Neutrophil (primary cell): ENCODE data around the gene MAML1.

Experiments
- H3K27ac ChIP-seq: fragments of 200-600 bp; sonication (generic); 2 replicates; pipeline ENCODE4 v1.5.1; 2016; ENCODE audit warnings: mild to moderate bottlenecking, moderate library complexity
- H3K27me3 ChIP-seq: fragments of 200-600 bp; sonication (generic); 2 replicates; pipeline ENCODE4 v1.6.0; 2016; ENCODE audit warnings: mild to moderate bottlenecking
- H3K36me3 ChIP-seq: fragments of 200-600 bp; sonication (generic); 2 replicates; pipeline ENCODE4 v1.5.1; 2017
- H3K4me1 ChIP-seq, 2 experiments: fragments of 200-600 bp in 1 of 2; sonication (generic) in 1 of 2; 1 replicate in 1 of 2; 2 replicates in 1 of 2; pipeline versions ENCODE4 v1.5.1 to v1.6.1; 2013 to 2016; ENCODE audit warnings: low read depth in 1 of 2, low read length in 1 of 2, mild to moderate bottlenecking in 1 of 2, moderate library complexity in 1 of 2; ENCODE audit not compliant: control insufficient read depth in 1 of 2, insufficient read depth in 1 of 2
- H3K4me3 ChIP-seq, 2 experiments: fragments of 200-600 bp in 1 of 2; sonication (generic) in 1 of 2; 1 replicate in 1 of 2; 2 replicates in 1 of 2; pipeline ENCODE4 v1.5.1; 2013 to 2016; ENCODE audit warnings: low read depth in 1 of 2, low read length in 1 of 2, mild to moderate bottlenecking in 1 of 2, moderate library complexity in 1 of 2
- H3K9me3 ChIP-seq: fragments of 200-600 bp; sonication (generic); 2 replicates; pipeline ENCODE4 v1.5.1; 2016
- TF ChIP-seq, protein P1 (sequence below): fragments of 200-600 bp; sonication (generic); IDR thresholded peaks from 2 replicates; pipeline ENCODE4 v1.5.1; 2016; ENCODE audit warnings: antibody characterized with exemption

MAML1 gene

GRCh38 chr5:179802207-179802883 is 69.7 kb downstream of the MAML1 start:
- Histone ChIP-seq H3K9me3 (no peaks in the 10 kb centered on the region), H3K36me3 (peaks cover 39% of the 10 kb centered on the region), H3K27me3 (no peaks in the 10 kb centered on the region), H3K4me1 (peaks cover 40 to 49% of the 10 kb centered on the region in 2 experiments), H3K4me3 (no peak overlapping the region), H3K27ac (peak overlapping the region; percentile 90)
- TF ChIP-seq, protein P1, sequence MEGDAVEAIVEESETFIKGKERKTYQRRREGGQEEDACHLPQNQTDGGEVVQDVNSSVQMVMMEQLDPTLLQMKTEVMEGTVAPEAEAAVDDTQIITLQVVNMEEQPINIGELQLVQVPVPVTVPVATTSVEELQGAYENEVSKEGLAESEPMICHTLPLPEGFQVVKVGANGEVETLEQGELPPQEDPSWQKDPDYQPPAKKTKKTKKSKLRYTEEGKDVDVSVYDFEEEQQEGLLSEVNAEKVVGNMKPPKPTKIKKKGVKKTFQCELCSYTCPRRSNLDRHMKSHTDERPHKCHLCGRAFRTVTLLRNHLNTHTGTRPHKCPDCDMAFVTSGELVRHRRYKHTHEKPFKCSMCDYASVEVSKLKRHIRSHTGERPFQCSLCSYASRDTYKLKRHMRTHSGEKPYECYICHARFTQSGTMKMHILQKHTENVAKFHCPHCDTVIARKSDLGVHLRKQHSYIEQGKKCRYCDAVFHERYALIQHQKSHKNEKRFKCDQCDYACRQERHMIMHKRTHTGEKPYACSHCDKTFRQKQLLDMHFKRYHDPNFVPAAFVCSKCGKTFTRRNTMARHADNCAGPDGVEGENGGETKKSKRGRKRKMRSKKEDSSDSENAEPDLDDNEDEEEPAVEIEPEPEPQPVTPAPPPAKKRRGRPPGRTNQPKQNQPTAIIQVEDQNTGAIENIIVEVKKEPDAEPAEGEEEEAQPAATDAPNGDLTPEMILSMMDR: no peak

- Histone ChIP-seq H3K9me3 (no peaks in the 10 kb centered on the region), H3K27me3 (no peaks in the 10 kb centered on the region), H3K4me1 (peaks cover 46 to 56% of the 10 kb centered on the region in 2 experiments), H3K27ac (peak overlapping the region; percentile 90), H3K4me3 (peak overlapping the region in 1 of 2 experiments; percentile 39), H3K36me3 (peaks cover 32% of the 10 kb centered on the region)
- TF ChIP-seq, protein P1: no peak
These were observed 70.4 kb downstream of the MAML1 start for GRCh38 chr5:179802950-179803562.

DNA sequence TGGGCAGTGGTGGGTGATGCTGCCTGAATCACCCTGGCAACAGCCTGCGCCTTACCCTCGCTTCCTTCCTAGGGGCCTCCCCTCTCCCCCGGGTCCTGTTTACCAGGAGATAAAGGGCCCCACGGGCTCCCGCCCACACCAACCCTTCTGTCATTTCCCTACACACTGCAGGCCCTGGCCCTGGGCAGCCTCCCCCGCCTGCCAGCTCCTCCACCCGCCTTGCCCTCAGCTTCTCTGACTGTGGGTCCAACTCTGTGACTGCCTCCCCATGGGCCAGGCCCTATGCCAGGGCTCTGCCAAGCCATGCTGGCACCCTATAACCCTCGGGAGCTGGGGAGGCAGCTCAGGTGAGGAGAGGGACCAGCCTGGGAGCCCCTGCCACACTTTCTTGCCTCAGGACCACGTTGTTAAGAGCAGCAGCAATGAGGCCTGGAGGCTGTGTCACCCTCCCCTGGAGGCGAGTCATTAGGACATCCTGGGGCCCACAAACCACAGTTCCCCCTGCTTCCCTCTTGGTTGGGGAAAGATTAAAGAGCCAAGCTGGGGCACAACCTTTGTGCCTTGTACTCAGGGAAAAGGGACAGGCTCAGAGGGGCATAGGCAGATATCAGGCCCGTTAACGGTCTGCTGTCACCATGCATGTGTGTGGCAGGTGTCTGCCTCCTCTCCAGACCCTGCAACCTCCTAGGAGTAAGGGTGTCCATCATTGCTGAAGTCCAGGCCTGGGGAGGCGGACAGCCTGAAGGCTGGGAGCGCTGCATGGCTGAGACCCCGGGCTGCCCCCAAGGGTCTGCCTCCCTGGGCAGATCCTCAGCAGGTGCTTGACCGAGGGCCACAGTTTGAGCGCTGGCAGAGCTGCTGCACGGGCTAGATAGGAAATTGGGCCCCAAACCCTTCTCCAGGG is 71.3 kb downstream of the MAML1 start:
- TF ChIP-seq, protein P1: no peak
- Histone ChIP-seq H3K4me3 (peak overlapping the region; percentile 39 to 69), H3K4me1 (peaks cover 48 to 61% of the 10 kb centered on the region in 2 experiments), H3K36me3 (peaks cover 24% of the 10 kb centered on the region), H3K9me3 (no peaks in the 10 kb centered on the region), H3K27me3 (no peaks in the 10 kb centered on the region), H3K27ac (peak overlapping the region; percentile 90)

DNA sequence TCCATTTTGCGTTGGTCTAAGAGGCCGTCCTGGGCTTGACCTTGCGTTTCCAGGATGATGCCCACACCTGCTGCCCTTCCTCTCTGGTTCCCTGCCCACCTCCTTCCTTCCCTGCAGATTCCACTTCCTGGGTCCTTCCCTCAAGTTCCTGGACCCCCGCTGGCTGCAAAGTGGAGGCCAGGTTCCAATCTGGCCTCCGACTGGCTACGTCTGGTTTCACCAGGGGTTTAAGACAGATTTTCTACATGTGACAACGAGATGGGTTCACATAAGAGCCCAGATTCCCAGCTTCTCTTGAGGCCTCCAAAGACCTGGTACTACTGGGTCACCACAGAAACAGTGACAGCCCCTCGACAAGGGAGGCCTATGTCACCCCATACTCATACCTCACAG is 71.9 kb downstream of the MAML1 start:
- Histone ChIP-seq H3K4me3 (peak overlapping the region; percentile 69 to 89), H3K27ac (peak overlapping the region; percentile 90), H3K9me3 (no peaks in the 10 kb centered on the region), H3K27me3 (no peaks in the 10 kb centered on the region), H3K36me3 (peaks cover 17% of the 10 kb centered on the region), H3K4me1 (peaks cover 48 to 61% of the 10 kb centered on the region in 2 experiments)
- TF ChIP-seq, protein P1: no peak

DNA sequence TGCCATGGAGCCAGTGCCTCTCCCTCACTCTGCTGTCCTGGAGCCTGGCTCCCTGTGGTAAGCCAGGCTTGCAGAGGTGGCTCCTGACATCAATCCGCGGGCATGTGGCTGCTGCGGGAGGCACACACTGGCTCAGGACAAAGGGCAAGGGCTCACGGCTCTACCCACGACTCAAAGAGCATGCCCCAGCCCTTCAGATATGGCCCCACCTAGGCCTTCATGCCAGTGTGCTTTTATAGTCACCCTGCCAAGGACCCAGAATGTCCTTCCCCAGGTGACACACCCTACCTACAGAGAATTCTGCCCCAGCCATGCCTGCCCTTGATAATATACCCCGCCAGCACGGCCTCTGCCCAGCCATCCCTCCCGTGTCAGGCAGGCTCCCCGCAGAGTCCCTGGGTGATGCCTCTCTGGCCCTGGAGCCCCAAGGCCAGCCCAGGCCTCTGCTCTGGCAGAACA is 72.5 kb downstream of the MAML1 start:
- Histone ChIP-seq H3K4me1 (peaks cover 48 to 61% of the 10 kb centered on the region in 2 experiments), H3K9me3 (no peaks in the 10 kb centered on the region), H3K4me3 (peak overlapping the region; percentile 69 to 89), H3K27me3 (no peaks in the 10 kb centered on the region), H3K27ac (peak overlapping the region; percentile 90), H3K36me3 (peaks cover 12% of the 10 kb centered on the region)
- TF ChIP-seq, protein P1: no peak
